ENCODE data around the gene SPDYE3.
"Not testable (repeated sequence)": the region's sequence is repeated elsewhere in the genome, so short reads cannot be mapped to it uniquely, and the experiment has no call there.

The SPDYE3 gene

GRCh38 chr7:100321648-100322047 lies 14.1 kb downstream of the SPDYE3 start:
- H3K4me3 ChIP-seq (ENCODE audit: low read depth, low read length); in situ Hi-C loops (cut with HindIII; ENCODE audit: low sequenced_read_pairs); DNase-seq (ENCODE audit: low read depth): not testable (repeated sequence)

DNA sequence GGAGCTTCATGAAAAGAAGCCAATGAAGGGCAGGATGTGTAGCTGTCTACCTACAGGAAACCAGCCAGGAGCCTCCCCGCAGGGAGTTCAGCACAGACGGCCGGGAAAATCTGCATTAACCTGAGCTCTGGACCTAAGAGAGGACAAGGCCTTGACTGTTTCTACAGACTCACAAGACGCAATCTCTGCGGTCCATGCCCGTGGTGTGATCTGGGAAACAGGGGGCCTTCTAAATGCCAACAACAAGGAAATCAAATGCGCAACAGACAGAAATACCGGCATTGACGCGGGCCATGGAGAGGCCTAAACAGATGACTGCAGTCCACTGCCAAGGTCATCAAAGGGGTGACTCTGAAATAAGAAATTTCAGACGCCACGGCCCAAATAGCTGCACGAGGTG lies 16.7 kb downstream of the SPDYE3 start:
- in situ Hi-C loops (cut with HindIII; ENCODE audit: low sequenced_read_pairs); DNase-seq (ENCODE audit: low read depth); H3K4me3 ChIP-seq (ENCODE audit: low read depth, low read length): not testable (repeated sequence)

GRCh38 chr7:100325671-100326070 lies 18.2 kb downstream of the SPDYE3 start:
- H3K4me3 ChIP-seq (ENCODE audit: low read depth, low read length); in situ Hi-C loops (cut with HindIII; ENCODE audit: low sequenced_read_pairs); DNase-seq (ENCODE audit: low read depth): not testable (repeated sequence)

- in situ Hi-C loops (cut with HindIII; ENCODE audit: low sequenced_read_pairs): not testable (repeated sequence)
Measured at GRCh38 chr7:100326914-100327313, 19.4 kb downstream of the SPDYE3 start.

GRCh38 chr7:100335566-100336466 lies 28.3 kb downstream of the SPDYE3 start:
- in situ Hi-C loops (cut with HindIII; ENCODE audit: low sequenced_read_pairs): not testable (repeated sequence)
- H3K4me3 ChIP-seq (ENCODE audit: low read depth, low read length): peak overlapping the region; percentile 53
- DNase-seq (ENCODE audit: low read depth): peak; percentile 78

More at GRCh38 chr7:100326914-100327313, 19.4 kb downstream of the SPDYE3 start:
- not testable (repeated sequence) for DNase-seq (ENCODE audit: low read depth); H3K4me3 ChIP-seq (ENCODE audit: low read depth, low read length)

- H3K4me3 ChIP-seq (ENCODE audit: low read depth, low read length); in situ Hi-C loops (cut with HindIII; ENCODE audit: low sequenced_read_pairs): not testable (repeated sequence)
- DNase-seq (ENCODE audit: low read depth): peak; percentile 20
Measured at GRCh38 chr7:100338083-100338696, 30.7 kb downstream of the SPDYE3 start.

DNA sequence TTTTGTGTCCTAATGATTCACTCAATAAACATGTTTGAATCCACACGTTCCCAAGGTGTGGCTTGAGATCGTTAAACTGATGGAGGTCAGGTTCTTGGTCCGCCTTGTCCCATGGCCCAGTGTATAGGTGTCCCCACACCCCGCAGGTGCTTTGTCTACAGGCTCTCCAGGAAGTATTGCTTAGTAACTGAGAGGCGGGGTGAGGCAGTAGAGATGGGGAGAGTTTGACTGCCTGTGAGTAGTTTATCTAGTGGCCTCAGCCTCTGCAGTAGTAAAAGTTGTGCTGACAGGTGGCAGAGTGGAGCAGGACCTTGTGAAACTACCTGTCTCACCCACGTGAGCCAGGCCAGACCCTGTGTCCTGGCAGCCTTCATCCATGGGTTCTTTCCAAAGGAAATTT lies 33.8 kb downstream of the SPDYE3 start:
- H3K4me3 ChIP-seq (ENCODE audit: low read depth, low read length); DNase-seq (ENCODE audit: low read depth); in situ Hi-C loops (cut with HindIII; ENCODE audit: low sequenced_read_pairs): not testable (repeated sequence)

DNA sequence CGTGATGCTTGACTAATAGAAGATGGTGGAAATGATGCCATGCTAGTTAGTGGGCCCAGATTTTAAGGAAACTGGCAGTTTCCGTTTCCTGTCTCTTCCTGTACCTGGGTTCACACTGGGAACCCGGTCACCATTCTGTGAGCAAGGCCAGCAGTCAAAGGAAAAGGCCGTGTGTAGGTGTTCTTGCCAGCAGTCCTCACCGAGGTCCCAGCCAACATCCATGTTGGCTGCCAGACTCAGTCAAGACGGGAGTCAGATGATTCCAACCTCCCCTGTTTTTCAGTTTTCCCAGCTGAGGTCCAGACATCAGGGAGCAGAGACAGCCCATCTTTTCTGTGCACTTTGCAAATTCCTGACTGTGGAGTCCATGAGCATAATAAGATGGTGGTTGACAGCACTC lies 35.3 kb downstream of the SPDYE3 start:
- in situ Hi-C loops (cut with HindIII; ENCODE audit: low sequenced_read_pairs): no loop called here
- TF ChIP-seq, protein P1, sequence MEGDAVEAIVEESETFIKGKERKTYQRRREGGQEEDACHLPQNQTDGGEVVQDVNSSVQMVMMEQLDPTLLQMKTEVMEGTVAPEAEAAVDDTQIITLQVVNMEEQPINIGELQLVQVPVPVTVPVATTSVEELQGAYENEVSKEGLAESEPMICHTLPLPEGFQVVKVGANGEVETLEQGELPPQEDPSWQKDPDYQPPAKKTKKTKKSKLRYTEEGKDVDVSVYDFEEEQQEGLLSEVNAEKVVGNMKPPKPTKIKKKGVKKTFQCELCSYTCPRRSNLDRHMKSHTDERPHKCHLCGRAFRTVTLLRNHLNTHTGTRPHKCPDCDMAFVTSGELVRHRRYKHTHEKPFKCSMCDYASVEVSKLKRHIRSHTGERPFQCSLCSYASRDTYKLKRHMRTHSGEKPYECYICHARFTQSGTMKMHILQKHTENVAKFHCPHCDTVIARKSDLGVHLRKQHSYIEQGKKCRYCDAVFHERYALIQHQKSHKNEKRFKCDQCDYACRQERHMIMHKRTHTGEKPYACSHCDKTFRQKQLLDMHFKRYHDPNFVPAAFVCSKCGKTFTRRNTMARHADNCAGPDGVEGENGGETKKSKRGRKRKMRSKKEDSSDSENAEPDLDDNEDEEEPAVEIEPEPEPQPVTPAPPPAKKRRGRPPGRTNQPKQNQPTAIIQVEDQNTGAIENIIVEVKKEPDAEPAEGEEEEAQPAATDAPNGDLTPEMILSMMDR (IDR thresholded peaks at IDR 0.05; ENCODE audit: low read depth, low read length, missing control alignments): no peak
- no peak for DNase-seq (ENCODE audit: low read depth)
- no peak overlapping the region for H3K4me3 ChIP-seq (ENCODE audit: low read depth, low read length)

DNA sequence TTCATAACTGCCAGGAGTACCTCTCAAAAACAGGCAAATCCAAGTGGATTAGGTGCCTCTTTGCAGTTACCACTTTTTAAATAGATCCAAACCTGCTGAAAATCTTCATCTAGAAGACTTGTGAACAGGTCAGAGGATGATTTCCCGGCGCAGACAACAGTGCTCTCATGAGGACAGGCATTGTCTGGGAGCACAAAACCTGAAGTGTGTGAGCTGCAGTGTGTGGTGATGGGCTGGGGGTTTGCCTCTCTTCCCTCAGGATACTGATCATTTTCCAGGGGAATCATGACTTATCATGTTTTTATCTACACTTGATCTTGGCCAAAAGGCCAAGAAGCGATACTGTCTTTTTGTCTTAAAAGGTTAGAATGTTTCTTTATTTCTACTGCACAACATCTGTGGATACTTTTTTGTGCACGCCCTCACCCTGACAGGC lies 36.6 kb downstream of the SPDYE3 start:
- in situ Hi-C loops (cut with HindIII; ENCODE audit: low sequenced_read_pairs); DNase-seq (ENCODE audit: low read depth); H3K4me3 ChIP-seq (ENCODE audit: low read depth, low read length): not testable (repeated sequence)
- TF ChIP-seq, protein P1 (IDR thresholded peaks at IDR 0.05; ENCODE audit: low read depth, low read length, missing control alignments): peak; percentile 52

- H3K4me3 ChIP-seq (ENCODE audit: low read depth, low read length): not testable (repeated sequence)
- peak; percentile 8 for DNase-seq (ENCODE audit: low read depth)
- in situ Hi-C loops (cut with HindIII; ENCODE audit: low sequenced_read_pairs): loop anchor here (5.0 kb wide), 1 partner anchor 68 kb away; no protein-coding TSS in a partner anchor
Measured at GRCh38 chr7:100344560-100345287, 37.2 kb downstream of the SPDYE3 start.

Measured in astrocyte of the cerebellum (primary cell).